ENCODE results near the gene APOLD1.

GRCh38 chr12:12794686-12795085 is 9.2 kb downstream of the APOLD1 start:
- no peak for TF ChIP-seq CTCF (IDR thresholded peaks at IDR 0.05; ENCODE audit: low read depth, low read length)
- no peak for TF ChIP-seq POLR2A (IDR thresholded peaks at IDR 0.05; ENCODE audit: extremely low read depth, insufficient read length)
- no peak for TF ChIP-seq MAX (IDR thresholded peaks at IDR 0.05; ENCODE audit: low read depth, low read length)

All from NB4 (cell line).